GM13977 (cell line): ENCODE results near the gene SPTY2D1.
A peak's percentile ranks its signal among the peaks of the same experiment; 100 is the strongest.

ENCODE experiments used
- DNase-seq: peaks from one replicate; pipeline ENCODE4 v3.0.0; 2012; ENCODE audit warnings: low spot score
- CTCF ChIP-seq: IDR thresholded peaks from 2 replicates; pipeline ENCODE4 v1.5.1; 2012; ENCODE audit warnings: mild to moderate bottlenecking, control low read depth; ENCODE audit not compliant: insufficient read depth; ENCODE audit errors: extremely low read depth, missing control alignments
- in situ Hi-C: fragments of 300-500 bp; cut with MboI; formaldehyde crosslinking; loops from one replicate; pipeline ENCODE4 v1.12.0; 2022; ENCODE audit warnings: low sequenced_read_pairs, low pct_unique_long_range_greater_than_20kb, mixed read lengths, inconsistent platforms; ENCODE audit not compliant: unreplicated experiment

Gene SPTY2D1

GRCh38 chr11:18641677-18642076, 7.5 kb upstream of the SPTY2D1 start:
- no peak for TF ChIP-seq CTCF
- no peak for DNase-seq
- in situ Hi-C loops: no loop called here

DNA sequence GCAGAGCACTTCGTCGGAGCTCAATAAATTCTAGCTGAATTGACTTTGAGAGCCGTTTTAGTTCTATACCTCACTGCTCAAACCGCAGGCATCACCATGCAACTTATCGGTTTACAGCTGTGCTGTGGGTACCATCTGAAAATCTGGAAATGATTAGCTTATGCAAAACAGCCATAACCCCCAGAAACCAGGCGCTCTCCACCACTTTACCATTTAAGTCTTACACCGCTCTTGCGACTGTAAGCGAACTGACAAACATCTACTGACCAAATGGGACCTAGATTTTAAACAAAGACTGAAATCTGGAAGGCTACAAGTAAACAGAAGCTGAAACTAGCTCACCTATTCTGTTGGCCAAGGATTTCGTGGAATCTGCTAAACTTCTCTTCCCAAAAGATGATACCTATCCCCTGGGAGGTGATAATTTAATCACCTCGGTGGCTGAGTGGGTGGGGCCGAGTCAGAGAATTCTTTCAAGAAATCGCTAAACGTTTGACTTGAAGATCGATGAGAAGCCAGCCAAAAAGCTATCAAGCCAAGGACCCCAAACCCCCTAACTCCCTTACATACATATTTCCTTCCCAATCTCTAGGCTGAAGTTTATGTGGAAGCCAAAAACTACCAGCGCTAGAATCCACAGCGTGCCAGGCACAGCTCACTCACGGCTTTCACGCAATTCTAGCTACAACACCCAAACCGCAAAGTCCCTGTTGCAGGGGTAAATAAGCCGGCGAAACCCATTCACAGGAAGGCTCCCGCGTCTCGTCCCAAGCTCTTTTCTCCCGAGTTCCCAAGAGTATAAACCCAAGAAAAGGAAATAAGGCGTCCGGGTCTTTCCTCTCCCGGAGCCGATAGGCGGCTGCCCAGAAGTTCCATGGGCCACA, 644 bp downstream of the SPTY2D1 start:
- peak; percentile 50 for DNase-seq
- in situ Hi-C loops: no loop called here
- TF ChIP-seq CTCF: no peak

- in situ Hi-C loops: no loop called here
- no peak for TF ChIP-seq CTCF
Observed at GRCh38 chr11:18632841-18633240, 1.3 kb downstream of the SPTY2D1 start.

DNA sequence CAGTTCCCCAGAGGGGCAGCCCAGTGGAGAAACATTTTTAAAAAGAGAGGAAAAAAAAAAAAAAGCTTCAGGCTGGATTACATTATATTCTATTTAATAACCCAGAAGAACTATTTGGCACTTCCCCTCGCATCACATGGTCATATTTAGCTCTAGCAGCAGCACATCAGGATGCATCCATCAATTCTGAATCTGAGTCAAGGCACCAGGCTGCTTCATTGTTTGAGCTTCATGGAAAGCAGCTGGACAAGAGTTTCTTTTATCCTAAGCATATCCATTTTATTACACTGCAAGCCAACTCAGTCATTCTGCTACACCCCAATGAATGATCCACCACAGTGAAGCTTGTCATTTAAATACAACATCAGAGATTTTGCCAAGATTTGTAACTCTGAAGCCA, 10.0 kb downstream of the SPTY2D1 start:
- no peak for DNase-seq
- no peak for TF ChIP-seq CTCF
- in situ Hi-C loops: no loop called here

More at GRCh38 chr11:18632841-18633240, 1.3 kb downstream of the SPTY2D1 start:
- DNase-seq: no peak

- in situ Hi-C loops: no loop called here
- TF ChIP-seq CTCF: no peak
- no peak for DNase-seq
Observed at GRCh38 chr11:18623707-18624106, 10.4 kb downstream of the SPTY2D1 start.

- in situ Hi-C loops: no loop called here
- no peak for DNase-seq
- no peak for TF ChIP-seq CTCF
Observed at GRCh38 chr11:18618342-18619025, 15.7 kb downstream of the SPTY2D1 start.
